ENCODE results near the gene NCBP3.
"Not testable (repeated sequence)": the region's sequence is repeated elsewhere in the genome, so short reads cannot be mapped to it uniquely, and the experiment has no call there.

NCBP3 gene

GRCh38 chr17:3785323-3785722 is 60.7 kb downstream of the NCBP3 start:
- not testable (repeated sequence) for H3K4me1 ChIP-seq (ENCODE audit: control insufficient read depth, insufficient read depth, low read length); H3K27ac ChIP-seq (ENCODE audit: low read depth, low read length); H3K36me3 ChIP-seq (ENCODE audit: control insufficient read depth, insufficient read depth, low read length); H3K9ac ChIP-seq (ENCODE audit: low read length); H3K9me3 ChIP-seq (ENCODE audit: control insufficient read depth, insufficient read depth, low read depth, low read length); H3K4me3 ChIP-seq (ENCODE audit: low read depth, low read length); H3K27me3 ChIP-seq (ENCODE audit: control insufficient read depth, insufficient read depth, low read length)

GRCh38 chr17:3782751-3783150 is 63.3 kb downstream of the NCBP3 start:
- no peak overlapping the region for H3K9ac ChIP-seq (ENCODE audit: low read length)
- H3K27ac ChIP-seq (ENCODE audit: low read depth, low read length): no peak overlapping the region
- no peaks in the 10 kb centered on the region for H3K27me3 ChIP-seq (ENCODE audit: control insufficient read depth, insufficient read depth, low read length)
- no peaks in the 10 kb centered on the region for H3K4me1 ChIP-seq (ENCODE audit: control insufficient read depth, insufficient read depth, low read length)
- H3K4me3 ChIP-seq (ENCODE audit: low read depth, low read length): no peak overlapping the region
- H3K36me3 ChIP-seq (ENCODE audit: control insufficient read depth, insufficient read depth, low read length): no peaks in the 10 kb centered on the region
- H3K9me3 ChIP-seq (ENCODE audit: control insufficient read depth, insufficient read depth, low read depth, low read length): no peaks in the 10 kb centered on the region

GRCh38 chr17:3780986-3781385 is 65.1 kb downstream of the NCBP3 start:
- H3K4me1 ChIP-seq (ENCODE audit: control insufficient read depth, insufficient read depth, low read length): no peaks in the 10 kb centered on the region
- no peak overlapping the region for H3K4me3 ChIP-seq (ENCODE audit: low read depth, low read length)
- no peaks in the 10 kb centered on the region for H3K9me3 ChIP-seq (ENCODE audit: control insufficient read depth, insufficient read depth, low read depth, low read length)
- H3K27me3 ChIP-seq (ENCODE audit: control insufficient read depth, insufficient read depth, low read length): no peaks in the 10 kb centered on the region
- H3K36me3 ChIP-seq (ENCODE audit: control insufficient read depth, insufficient read depth, low read length): no peaks in the 10 kb centered on the region
- H3K9ac ChIP-seq (ENCODE audit: low read length): no peak overlapping the region
- H3K27ac ChIP-seq (ENCODE audit: low read depth, low read length): no peak overlapping the region

GRCh38 chr17:3777366-3778120 is 68.5 kb downstream of the NCBP3 start:
- Histone ChIP-seq H3K27me3 (ENCODE audit: control insufficient read depth, insufficient read depth, low read length) (no peaks in the 10 kb centered on the region), H3K9me3 (ENCODE audit: control insufficient read depth, insufficient read depth, low read depth, low read length) (no peaks in the 10 kb centered on the region), H3K9ac (ENCODE audit: low read length) (no peak overlapping the region)

GRCh38 chr17:3773966-3774365 is 72.1 kb downstream of the NCBP3 start:
- Histone ChIP-seq H3K27me3 (ENCODE audit: control insufficient read depth, insufficient read depth, low read length) (no peaks in the 10 kb centered on the region), H3K9ac (ENCODE audit: low read length) (no peak overlapping the region), H3K9me3 (ENCODE audit: control insufficient read depth, insufficient read depth, low read depth, low read length) (no peaks in the 10 kb centered on the region), H3K27ac (ENCODE audit: low read depth, low read length) (no peak overlapping the region), H3K4me1 (ENCODE audit: control insufficient read depth, insufficient read depth, low read length) (no peaks in the 10 kb centered on the region), H3K36me3 (ENCODE audit: control insufficient read depth, insufficient read depth, low read length) (no peaks in the 10 kb centered on the region), H3K4me3 (ENCODE audit: low read depth, low read length) (no peak overlapping the region)

More at GRCh38 chr17:3777366-3778120, 68.5 kb downstream of the NCBP3 start:
- H3K4me1 ChIP-seq (ENCODE audit: control insufficient read depth, insufficient read depth, low read length): no peaks in the 10 kb centered on the region
- H3K4me3 ChIP-seq (ENCODE audit: low read depth, low read length): no peak overlapping the region
- H3K36me3 ChIP-seq (ENCODE audit: control insufficient read depth, insufficient read depth, low read length): no peaks in the 10 kb centered on the region
- no peak overlapping the region for H3K27ac ChIP-seq (ENCODE audit: low read depth, low read length)

GRCh38 chr17:3773511-3773910 is 72.5 kb downstream of the NCBP3 start:
- H3K4me1 ChIP-seq (ENCODE audit: control insufficient read depth, insufficient read depth, low read length): no peaks in the 10 kb centered on the region
- no peaks in the 10 kb centered on the region for H3K9me3 ChIP-seq (ENCODE audit: control insufficient read depth, insufficient read depth, low read depth, low read length)
- no peak overlapping the region for H3K27ac ChIP-seq (ENCODE audit: low read depth, low read length)
- no peak overlapping the region for H3K4me3 ChIP-seq (ENCODE audit: low read depth, low read length)
- H3K9ac ChIP-seq (ENCODE audit: low read length): no peak overlapping the region
- no peaks in the 10 kb centered on the region for H3K27me3 ChIP-seq (ENCODE audit: control insufficient read depth, insufficient read depth, low read length)
- H3K36me3 ChIP-seq (ENCODE audit: control insufficient read depth, insufficient read depth, low read length): no peaks in the 10 kb centered on the region

- Histone ChIP-seq H3K9ac (ENCODE audit: low read length) (no peak overlapping the region), H3K27me3 (ENCODE audit: control insufficient read depth, insufficient read depth, low read length) (no peaks in the 10 kb centered on the region)
Observed at GRCh38 chr17:3772764-3773163, 73.3 kb downstream of the NCBP3 start.

GRCh38 chr17:3771140-3771539 is 74.9 kb downstream of the NCBP3 start:
- Histone ChIP-seq H3K9ac (ENCODE audit: low read length) (no peak overlapping the region), H3K36me3 (ENCODE audit: control insufficient read depth, insufficient read depth, low read length) (no peaks in the 10 kb centered on the region), H3K4me1 (ENCODE audit: control insufficient read depth, insufficient read depth, low read length) (no peaks in the 10 kb centered on the region), H3K27ac (ENCODE audit: low read depth, low read length) (no peak overlapping the region), H3K9me3 (ENCODE audit: control insufficient read depth, insufficient read depth, low read depth, low read length) (0 out of 2 replicates have a peak, but pooled peaks cover 4% of the 10 kb centered on the region), H3K4me3 (ENCODE audit: low read depth, low read length) (no peak overlapping the region), H3K27me3 (ENCODE audit: control insufficient read depth, insufficient read depth, low read length) (no peaks in the 10 kb centered on the region)

More at GRCh38 chr17:3772764-3773163, 73.3 kb downstream of the NCBP3 start:
- H3K27ac ChIP-seq (ENCODE audit: low read depth, low read length): no peak overlapping the region
- H3K9me3 ChIP-seq (ENCODE audit: control insufficient read depth, insufficient read depth, low read depth, low read length): no peaks in the 10 kb centered on the region
- H3K36me3 ChIP-seq (ENCODE audit: control insufficient read depth, insufficient read depth, low read length): no peaks in the 10 kb centered on the region
- H3K4me3 ChIP-seq (ENCODE audit: low read depth, low read length): no peak overlapping the region
- no peaks in the 10 kb centered on the region for H3K4me1 ChIP-seq (ENCODE audit: control insufficient read depth, insufficient read depth, low read length)

- Histone ChIP-seq H3K36me3 (ENCODE audit: control insufficient read depth, insufficient read depth, low read length) (no peaks in the 10 kb centered on the region), H3K9ac (ENCODE audit: low read length) (no peak overlapping the region), H3K4me3 (ENCODE audit: low read depth, low read length) (no peak overlapping the region), H3K27ac (ENCODE audit: low read depth, low read length) (no peak overlapping the region), H3K9me3 (ENCODE audit: control insufficient read depth, insufficient read depth, low read depth, low read length) (0 out of 2 replicates have a peak, but pooled peaks cover 4% of the 10 kb centered on the region), H3K4me1 (ENCODE audit: control insufficient read depth, insufficient read depth, low read length) (no peaks in the 10 kb centered on the region), H3K27me3 (ENCODE audit: control insufficient read depth, insufficient read depth, low read length) (no peaks in the 10 kb centered on the region)
Observed at GRCh38 chr17:3770466-3770865, 75.6 kb downstream of the NCBP3 start.

- no peak overlapping the region for H3K27ac ChIP-seq (ENCODE audit: low read depth, low read length)
- H3K4me1 ChIP-seq (ENCODE audit: control insufficient read depth, insufficient read depth, low read length): no peaks in the 10 kb centered on the region
- H3K27me3 ChIP-seq (ENCODE audit: control insufficient read depth, insufficient read depth, low read length): no peaks in the 10 kb centered on the region
- no peaks in the 10 kb centered on the region for H3K36me3 ChIP-seq (ENCODE audit: control insufficient read depth, insufficient read depth, low read length)
- H3K4me3 ChIP-seq (ENCODE audit: low read depth, low read length): no peak overlapping the region
- H3K9ac ChIP-seq (ENCODE audit: low read length): no peak overlapping the region
- H3K9me3 ChIP-seq (ENCODE audit: control insufficient read depth, insufficient read depth, low read depth, low read length): 0 out of 2 replicates have a peak, but pooled peaks cover 4% of the 10 kb centered on the region
Observed at GRCh38 chr17:3768769-3769168, 77.3 kb downstream of the NCBP3 start.

GRCh38 chr17:3768341-3768740 is 77.7 kb downstream of the NCBP3 start:
- Histone ChIP-seq H3K27ac (ENCODE audit: low read depth, low read length) (no peak overlapping the region), H3K9ac (ENCODE audit: low read length) (no peak overlapping the region), H3K9me3 (ENCODE audit: control insufficient read depth, insufficient read depth, low read depth, low read length) (0 out of 2 replicates have a peak, but pooled peaks cover 4% of the 10 kb centered on the region), H3K36me3 (ENCODE audit: control insufficient read depth, insufficient read depth, low read length) (no peaks in the 10 kb centered on the region), H3K4me1 (ENCODE audit: control insufficient read depth, insufficient read depth, low read length) (no peaks in the 10 kb centered on the region), H3K4me3 (ENCODE audit: low read depth, low read length) (no peak overlapping the region), H3K27me3 (ENCODE audit: control insufficient read depth, insufficient read depth, low read length) (no peaks in the 10 kb centered on the region)

Data from HUES6 (cell line).